Endothelial cell of umbilical vein (primary cell): ENCODE results near the gene UNC5A.

Experiments
- CTCF ChIP-seq, 2 donors: IDR thresholded peaks; 1 replicate in 1 of 2; 2 replicates in 1 of 2; pipeline ENCODE4 v1.5.1; 2011; ENCODE audit warnings: low read length in 2 of 2, mild to moderate bottlenecking in 2 of 2, moderate library complexity in 2 of 2, control low read depth in 1 of 2, inconsistent platforms in 1 of 2, low read depth in 1 of 2; ENCODE audit not compliant: insufficient read depth in 1 of 2; ENCODE audit errors: extremely low read depth in 1 of 2
- EZH2 ChIP-seq: IDR thresholded peaks from 2 replicates; pipeline ENCODE4 v1.6.1; 2012; ENCODE audit warnings: borderline replicate concordance, low read depth, mild to moderate bottlenecking, moderate library complexity, low read length, inconsistent platforms; ENCODE audit not compliant: severe bottlenecking
- MYC ChIP-seq: IDR thresholded peaks from one replicate; pipeline ENCODE4 v1.6.1; 2011; ENCODE audit warnings: mild to moderate bottlenecking, low read depth, low read length

GRCh38 chr5:176846335-176847140 lies 36.2 kb downstream of the UNC5A start:
- TF ChIP-seq EZH2 (no peak), MYC (no peak), CTCF (IDR thresholded peaks at IDR 0.05; ENCODE audit: extremely low read depth in 1 of 2, insufficient read depth in 1 of 2, low read depth in 1 of 2, low read length in 2 of 2) (no peak)
